Activated naive CD4-positive, alpha-beta T cell (primary cell): ENCODE data around the gene C1QTNF1.

ENCODE experiments used
- DNase-seq, 4 experiments: peaks; one replicate each; lab custom pipeline; 2025; lab: John Stamatoyannopoulos, UW

Gene C1QTNF1

DNA sequence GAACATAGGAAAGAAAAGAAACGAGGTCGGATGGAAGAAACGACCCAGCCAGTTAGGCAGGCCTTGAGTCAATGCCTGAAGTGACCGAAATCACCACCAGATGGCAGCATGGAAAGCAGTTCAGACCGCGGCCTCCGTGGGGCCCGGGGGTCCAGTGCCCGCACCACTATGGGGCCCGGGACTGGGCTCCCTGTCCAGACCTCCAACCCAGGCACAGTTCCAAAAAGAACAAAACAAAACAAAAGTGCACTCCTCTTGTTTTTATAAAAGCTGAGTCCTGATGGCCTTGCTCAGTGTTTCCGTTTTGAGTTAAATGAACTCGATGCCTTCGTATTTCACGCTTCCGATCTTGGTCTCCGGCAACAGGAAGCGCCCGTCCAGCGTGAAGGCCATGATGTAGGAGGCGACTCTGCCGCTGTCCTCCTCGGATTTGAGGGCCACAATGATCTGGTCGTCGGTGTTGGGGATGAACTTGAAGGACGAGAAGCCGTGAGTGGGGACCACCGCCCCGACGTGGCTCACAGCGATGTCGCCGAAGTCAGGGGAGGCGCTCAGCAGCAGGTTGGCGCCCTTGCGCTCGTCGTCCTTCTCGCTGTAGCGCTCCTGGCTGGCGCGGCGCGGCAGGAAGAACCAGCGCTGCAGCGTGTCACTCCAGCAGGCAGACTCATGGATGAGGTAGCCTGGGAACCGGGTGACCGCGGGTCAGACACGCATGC lies 30.6 kb upstream of the C1QTNF1 start:
- DNase-seq, result peak in 2 of 4 experiments; percentile 23 to 44

DNA sequence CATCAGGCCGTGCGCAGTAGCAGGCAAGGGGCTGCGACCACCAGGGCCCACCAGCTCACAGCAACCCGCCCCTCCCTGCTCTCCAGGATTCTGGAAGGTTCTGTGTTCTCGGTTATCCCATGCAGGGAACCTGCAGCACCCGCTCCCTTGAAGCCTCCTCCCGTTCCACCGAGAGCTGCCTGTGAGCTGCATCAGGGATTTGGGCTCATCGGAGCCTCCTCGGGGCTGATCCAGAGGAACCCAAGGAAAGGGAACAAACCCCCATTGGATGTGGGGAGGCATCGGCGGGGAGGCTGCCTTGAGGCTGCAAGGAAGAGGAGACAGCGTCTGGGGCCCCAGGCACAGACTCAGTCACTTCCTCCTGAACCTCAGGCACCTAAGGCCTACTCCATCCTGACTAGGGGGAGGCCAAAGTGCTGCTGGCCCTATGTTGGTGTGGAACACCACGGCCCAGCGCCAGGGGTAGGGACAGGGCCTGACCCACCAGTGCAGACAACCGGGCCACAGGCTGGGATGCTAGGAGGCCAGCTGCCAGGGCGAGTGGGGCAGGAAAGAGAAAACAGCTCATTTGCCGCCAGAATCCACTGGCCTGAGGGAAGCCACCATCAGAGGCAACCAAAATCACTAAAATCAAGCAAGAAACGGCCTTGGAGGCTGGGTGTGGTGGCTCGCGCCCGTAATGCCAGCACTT lies 29.8 kb upstream of the C1QTNF1 start:
- DNase-seq, result no peak

DNA sequence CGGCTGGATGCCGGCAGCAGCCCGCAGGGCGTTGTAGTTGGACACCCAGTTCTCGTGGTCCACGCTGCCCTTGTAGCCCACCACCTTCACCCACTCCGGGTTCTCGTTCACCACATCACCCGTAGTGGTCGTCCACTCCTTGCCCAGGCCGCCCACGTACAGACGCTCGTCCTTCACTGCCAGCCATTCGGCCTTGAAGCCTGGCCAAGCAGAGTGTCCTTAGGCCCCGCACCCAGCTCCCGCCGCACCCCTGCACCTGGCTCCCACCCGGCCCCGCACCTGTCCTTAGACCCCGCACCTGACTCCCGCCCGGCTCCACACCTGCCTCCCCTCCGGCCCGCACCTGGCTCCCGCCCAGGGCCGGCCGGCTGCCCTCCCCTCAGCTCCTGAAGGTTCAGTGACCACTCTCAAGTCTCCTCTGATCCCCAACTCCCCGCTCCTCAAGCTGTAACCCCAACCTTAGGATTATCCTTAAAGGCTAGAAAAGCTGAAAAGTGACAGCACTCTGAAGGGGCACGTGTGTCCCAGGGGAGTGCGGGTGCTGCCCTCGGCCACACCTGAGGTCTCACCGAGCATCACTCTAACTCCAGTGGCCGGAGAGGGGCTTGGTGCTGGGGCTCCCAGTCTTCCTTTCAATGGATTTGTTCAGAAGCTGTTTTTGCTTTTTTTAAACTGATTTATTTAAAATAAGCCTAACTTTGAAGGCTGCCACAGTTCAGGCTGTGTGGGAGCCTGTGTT lies 28.8 kb upstream of the C1QTNF1 start:
- DNase-seq, result no peak

DNA sequence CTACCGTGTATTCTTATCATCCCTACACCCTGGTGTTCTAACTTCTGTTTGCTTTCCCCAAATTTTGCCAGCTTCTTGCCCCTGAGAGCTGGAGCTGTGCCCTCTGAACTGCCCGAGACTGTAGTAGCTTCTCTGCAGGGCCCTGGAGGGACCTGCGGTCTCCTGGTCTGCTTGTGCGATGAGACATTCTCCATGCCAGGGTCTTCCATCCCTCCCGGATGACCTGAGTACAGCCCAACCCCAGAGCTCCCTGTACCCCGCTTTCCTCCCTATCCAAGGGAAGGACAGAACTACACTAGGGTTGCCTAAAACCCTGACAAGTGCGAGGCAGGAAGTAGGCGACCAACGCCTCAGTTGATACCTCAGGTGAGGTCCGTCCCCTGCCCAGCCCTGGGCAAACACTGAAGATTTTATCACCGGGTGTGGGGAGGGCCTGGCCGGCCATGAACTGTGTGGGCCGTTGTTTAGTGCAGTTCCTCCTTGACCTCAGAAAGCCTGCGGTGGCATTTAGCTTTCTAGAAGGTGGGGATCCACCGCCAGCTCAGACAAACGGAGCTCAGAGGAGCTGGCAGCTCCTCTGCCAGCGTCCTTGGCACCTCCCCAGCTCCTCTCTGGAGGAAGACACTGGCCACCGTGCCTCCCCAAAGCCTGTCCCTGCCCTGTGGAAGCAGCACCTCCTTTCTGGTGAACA lies 28.1 kb upstream of the C1QTNF1 start:
- no peak for DNase-seq

DNA sequence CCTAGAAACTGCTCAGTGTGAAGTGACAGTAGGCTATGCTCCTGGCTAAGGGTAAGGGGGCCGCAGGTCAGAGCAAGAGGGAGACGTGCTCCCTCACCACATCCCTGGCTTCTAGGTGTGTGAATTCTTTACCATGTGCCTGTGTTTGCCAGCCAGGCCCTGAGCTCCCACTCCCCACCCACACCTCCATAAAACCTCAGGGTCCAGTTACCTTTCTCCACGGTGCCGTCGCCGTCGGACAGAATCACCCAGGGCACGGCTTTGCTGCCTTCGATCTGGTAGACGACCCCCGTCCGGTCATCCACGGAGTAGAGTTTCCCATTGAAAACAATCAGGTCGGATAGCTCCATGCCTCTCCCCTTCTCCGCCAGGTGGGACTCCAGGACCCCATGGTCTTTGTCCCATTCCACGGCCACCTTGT lies 27.2 kb upstream of the C1QTNF1 start:
- DNase-seq, result no peak

DNA sequence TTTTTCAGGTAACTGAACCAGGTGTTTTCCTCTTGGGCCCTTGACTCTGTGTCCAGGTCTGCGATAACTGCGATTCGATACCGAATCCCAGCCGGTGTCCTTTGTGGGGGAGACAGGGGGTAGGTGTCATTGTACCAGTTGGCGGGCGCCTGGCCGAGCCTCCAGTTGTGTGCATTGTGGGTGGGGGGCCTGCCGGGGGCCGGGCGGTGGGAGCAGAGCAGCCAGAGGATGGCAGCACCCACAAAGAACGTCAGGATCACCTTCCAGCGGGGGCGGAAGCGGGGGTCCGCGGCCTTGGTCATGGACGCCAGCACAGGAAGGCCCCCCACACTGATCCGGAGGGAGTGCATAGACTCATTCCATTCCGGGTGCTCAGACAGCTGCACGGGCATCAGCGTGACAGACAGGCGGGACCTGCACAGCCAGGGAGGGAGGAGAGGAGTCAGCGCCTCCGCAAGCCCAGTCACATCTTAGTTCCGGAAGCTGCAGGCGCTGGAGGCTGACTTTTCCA lies 26.7 kb upstream of the C1QTNF1 start:
- DNase-seq, result no peak

DNA sequence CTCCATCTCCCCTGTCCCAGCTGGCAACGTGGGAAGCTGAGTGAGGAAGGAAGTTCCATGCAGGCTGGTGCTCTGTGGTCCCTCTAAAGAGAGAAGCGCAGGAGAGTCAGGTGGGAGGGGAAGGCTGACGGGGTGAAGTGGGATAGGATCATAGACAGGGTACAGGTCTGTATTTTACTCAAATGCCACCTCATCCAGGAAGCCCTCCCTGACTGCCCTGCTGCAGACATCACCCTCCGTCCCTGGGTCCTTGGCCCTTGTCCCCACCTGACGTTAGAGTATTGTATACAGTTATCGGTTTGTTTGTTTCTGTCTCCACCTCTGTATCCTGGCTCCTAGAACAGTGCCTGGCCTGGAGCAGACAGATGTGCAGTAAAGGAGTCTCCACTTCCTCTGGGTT lies 26.1 kb upstream of the C1QTNF1 start:
- no peak for DNase-seq

DNA sequence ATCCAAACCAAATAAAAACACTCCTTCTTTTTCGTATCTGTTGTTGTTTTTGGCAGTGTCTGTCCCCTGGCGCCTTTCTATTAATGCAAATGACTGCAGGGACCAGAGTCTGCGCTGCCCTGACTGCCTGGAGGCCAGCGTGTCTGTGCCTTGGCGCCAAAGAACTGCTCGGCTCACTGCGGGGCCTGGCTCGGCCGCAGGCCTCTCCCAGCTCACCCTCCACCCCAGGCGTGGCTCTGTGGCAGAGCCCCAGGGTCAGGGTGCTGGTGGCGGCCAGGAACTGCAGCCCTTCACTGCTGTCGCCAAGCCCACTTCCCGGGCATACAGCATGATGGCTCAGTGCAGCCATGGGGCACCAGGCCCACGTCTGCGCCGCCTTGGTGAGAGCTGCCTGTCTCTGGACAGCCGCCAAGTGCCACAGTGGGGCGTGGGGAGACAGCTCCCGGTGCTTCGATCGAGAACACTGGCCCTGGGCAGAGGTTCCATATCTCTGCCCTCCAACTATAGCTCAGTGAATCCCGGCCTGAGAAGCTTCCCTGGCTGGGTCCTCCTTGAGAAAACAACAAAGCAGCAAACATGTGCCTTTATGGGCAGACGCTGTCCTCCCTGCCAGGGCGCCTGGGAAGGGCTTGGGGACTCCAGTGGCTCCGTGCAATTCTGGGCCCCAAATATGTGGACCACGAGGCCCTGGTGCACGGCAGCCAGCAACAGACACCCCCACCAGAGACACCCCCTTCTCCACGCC lies 25.5 kb upstream of the C1QTNF1 start:
- DNase-seq, result no peak

DNA sequence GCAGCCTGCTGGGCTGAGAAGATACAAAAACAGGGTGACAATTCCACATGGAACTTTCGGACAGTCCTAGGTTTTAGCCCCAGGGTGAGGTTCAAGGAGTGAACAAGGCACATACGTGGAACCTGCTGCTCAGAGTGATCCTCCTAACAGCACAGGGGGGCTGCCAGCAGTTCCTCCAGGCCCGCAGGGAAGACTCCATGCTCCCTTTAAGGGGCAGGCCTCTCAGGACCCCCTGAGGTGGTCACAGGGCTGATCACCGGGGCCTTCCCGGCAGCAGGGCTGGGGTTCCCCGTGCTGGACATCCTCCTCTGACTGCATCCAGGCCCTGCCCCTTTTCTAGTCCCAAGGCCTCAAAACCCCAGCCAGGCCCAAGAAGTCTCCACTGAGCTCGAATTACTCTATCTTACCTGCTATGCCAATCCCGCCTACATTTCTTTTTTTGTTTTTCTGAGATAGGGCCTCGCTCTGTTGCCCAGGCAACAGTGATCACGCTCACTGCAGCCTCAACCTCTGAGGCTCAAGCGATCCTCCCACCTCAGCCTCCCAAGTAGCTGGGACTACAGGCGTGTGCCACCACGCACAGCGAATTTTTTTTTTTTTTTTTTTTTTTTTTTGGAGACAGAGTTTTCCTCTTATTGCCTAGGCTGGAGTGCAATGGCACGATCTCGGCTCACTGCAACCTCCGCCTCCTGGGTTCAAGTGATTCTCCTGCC lies 24.8 kb upstream of the C1QTNF1 start:
- DNase-seq, result no peak

DNA sequence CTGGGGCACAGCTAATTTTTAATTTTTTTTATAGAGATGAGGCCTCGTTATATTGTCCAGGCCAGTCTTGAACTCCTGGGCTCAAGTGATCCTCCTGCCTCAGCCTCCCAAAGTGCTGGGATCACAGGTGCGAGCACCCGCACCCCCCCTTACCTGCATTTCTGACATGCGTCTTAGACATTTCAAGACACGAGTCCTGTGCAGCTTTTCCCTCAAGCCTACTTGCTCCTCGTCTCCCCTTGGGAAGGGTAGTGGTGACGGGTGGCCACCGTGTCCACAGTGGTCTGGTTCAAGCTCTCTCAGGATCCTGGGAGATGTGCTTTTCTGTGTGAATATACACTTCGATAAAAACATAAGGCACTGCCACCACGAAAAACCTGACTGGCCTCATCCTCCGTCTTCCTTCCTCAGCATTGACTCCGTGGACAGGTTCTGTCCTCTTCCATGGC lies 24.0 kb upstream of the C1QTNF1 start:
- DNase-seq, result no peak

DNA sequence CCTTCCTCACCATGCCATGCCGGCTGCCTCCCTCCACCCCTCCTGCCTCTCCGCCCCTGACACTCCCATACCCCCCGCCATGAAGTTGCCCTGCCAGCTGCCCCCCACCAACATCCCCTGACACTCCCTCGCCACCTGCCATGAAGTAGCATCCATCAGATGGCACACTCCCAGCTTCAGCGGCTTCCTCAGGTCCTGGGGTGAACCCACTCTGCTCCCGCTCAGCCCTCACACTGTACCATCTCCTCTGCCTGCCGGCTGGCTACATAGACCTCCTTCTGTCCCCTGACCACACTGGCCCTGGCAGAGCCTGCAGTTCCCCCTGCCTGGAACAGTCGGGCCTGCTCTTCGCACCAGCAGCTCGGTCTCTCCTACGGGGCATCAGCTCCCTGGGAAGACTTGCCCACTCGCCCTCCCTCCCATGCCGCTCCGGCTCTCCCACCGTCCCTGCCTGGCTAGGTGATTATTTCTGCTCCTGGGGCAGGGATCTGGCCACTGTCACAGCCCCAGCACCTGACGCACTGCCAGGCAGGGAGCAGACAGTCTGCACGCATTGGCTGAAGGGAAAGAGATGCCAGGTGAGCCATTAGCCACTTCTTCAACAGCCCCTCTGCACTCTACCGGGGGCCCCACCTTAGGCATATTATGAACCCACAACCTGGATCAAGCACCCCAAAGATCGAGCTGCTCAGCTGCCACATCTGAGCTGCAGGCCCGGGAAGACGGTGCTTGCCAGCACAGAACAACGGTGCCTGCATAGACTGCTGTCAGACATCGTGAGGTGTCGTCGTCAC lies 23.4 kb upstream of the C1QTNF1 start:
- no peak for DNase-seq

DNA sequence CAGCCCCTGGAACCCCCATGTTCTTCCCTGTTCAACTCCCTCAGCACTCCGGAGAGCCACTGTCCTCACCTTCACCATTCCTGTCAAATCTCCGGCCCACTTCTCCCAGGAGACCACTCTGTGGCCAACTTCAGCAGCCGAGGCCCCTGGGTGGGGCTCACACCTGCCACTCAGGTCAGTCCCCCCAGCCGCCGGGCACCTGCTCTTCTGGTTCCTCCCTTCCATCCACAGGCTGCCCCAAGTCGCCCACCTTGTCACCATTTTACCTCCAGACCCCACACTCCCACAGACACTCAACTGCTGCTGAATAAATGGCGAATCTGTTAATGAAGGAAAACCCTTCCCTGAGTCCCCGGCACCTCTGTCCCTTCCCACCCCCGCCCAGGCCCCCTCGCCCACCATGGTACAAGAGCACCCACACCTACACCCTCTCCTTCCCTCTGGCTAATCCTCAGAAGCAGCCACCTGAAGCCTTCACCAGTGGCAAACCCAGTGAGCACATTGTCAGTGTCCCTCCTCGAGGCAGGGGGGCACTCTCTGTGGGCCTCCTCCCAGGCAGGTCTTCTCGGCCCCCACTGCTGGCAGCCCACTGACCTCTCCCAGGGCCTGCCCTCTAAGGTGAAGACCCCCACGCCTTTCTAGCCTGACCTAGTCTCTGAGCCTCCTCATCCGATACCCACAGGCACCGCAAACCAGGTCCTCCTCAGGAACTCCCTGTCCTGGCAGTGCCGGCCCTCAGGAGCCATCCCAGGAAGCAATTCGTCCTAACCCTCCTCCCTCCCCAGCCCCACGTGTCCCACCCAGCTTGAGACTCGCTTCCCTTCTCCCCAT lies 22.6 kb upstream of the C1QTNF1 start:
- DNase-seq, result no peak

DNA sequence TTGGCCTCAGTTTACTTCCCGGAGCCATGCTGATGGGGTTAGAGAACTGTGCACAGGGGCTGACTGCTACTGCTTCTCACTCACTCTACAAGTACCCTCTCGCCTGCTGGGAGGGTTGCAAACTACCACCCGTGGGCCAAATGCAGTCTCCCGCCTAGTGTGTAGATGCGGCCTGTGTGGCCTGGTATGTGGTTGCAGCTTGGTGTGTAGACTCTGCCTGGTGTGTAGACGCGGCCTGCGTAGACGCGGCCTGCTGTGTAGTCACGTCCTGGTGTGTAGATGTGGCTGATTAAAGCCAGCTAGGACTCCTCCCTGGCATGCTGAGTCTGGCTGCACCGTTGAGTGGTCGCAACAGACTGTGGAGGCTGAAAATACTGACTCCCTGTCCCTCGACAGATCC lies 21.7 kb upstream of the C1QTNF1 start:
- no peak for DNase-seq

DNA sequence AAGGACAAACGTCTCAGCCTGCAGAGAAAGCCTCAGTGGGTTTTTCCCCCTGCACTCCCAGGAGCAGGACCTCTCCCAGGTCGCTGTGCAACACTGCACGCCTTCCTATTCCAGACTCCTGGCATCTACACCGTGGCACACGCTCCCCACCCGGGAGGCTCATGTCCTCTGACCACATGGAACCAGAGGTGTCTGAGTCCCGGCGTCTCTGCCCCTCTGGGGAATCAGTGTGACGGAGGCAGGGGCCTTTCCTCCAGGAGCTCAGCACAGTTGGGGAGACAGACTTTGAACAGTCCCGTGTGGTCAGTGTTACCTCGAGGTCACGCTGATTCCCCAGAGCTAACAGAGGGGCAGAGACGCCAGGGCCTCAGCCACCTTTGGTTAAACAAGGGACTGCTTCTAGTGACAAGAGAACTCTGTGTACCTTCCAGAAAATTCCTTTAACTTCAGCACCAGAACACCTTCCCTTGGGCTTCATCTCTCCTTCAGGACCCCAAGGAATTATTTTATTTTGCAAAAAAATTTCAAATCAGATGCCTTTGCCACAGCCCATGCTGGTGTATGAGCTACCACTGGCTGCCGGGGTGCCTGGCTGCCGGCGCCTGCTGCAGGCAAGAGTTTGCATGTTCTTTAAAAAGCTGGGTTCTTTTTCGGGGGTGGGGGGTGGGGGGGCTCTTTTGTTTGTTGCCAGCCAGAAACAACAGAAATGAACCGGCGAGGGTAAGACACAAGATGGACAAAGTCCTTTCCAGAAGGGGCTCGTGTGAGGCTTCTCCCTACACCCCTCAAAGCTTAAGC lies 21.0 kb upstream of the C1QTNF1 start:
- no peak for DNase-seq

DNA sequence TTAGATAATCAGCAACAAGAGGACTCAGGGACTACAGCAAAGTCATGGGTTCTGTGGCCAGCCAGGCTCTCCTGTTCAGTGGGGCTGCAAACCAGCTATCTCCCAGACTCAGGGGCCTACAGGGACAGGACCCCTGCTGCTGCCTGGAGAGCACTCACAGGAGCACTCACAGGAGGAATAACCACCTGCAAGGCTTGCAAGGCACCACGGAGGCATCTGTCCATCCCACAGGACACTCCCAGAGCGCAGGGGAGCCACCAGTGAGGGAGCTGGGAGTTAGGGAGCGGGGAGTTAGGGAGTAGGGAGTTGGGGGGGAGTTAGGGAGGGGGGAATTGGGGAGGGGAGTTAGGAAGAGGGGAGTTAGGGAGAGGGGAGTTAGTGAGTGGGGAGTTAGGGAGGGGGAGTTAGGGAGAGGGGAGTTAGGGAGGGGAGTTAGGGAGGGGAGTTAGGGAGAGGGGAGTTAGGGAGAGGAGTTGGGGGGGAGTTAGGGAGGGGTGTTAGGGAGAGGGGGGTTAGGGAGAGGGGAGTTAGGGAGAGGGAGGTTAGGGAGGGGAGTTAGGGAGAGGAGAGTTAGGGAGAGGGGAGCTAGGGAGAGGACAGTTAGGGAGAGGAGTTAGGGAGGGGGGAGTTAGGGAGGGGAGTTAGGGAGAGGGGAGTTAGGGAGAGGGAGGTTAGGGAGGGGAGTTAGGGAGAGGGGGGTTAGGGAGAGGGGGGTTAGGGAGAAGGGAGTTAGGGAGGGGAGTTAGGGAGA lies 20.1 kb upstream of the C1QTNF1 start:
- DNase-seq, result no peak

DNA sequence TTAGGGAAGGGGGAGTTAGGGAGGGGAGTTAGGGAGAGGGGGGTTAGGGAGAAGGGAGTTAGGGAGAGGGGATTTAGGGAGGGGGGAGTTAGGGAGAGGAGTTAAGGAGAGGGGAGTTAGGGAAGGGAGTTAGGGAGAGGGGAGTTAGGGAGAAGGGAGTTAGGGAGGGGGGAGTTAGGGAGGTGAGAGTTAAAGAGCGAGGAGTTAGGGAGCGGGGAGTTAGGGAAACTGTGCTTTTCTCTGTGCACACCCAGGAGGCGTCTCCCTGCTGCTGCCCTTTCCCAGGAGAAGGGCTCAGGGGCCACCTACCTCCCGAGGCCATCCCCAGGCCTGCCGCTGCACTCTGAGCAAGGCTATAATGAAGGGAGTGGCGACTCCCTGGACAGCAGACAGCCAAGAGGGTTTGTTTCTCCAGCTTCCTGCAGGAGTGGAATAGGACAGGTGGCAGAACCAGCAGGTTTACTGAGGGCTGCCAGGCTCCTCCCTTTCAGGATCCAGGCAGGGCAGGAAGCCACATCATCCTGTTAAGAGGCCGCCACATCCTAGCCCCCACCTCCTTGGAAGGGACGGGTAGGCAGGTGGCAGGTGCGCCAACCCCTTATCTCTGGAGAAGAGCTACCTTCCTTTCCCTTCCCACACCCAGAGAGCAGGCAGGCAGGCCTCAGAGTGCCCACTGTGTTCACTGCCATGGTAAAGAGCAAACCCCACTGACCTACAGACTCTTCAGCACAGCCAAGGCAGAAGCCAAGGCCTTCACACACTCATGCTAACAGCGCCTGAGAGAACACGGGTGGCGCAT lies 18.7 kb upstream of the C1QTNF1 start:
- no peak for DNase-seq

DNA sequence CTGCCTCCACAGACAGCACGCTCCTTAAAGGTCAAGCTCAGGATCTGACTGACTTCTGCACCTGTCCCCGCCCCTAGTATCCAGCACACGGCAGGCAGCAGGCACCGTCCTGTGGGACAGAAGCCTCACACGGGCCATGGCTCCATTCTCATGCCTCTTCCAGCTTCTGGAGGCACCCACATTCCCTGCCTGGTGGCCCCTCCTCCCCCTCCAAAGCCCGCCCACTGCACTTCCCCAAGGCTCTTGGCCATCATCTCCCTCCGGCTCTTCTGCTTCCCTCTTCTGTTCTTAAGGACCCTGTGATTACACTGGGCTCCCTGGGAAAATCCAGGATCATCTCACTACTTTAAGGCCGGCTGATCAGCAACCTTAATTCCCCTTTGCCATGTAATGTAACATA lies 17.9 kb upstream of the C1QTNF1 start:
- DNase-seq, result no peak
